Right ventricle myocardium inferior (tissue), 1 donor: Measurements from ENCODE around the gene CDC42BPA. TPM values are rescaled to one million over a fixed set of nuclear protein-coding genes. Genes with fewer than 3 reads are reported as not detected.
"Not testable (repeated sequence)": the region's sequence is repeated elsewhere in the genome, so short reads cannot be mapped to it uniquely, and the experiment has no call there.

Source experiments
- ATAC-seq: fragments of 200-7000 bp; cut with Tn5 transposase; one replicate; pipeline ENCODE4 v1.9.1; 2020; ENCODE audit warnings: mild to moderate bottlenecking, moderate library complexity
- DNase-seq: peaks from one replicate; pipeline ENCODE4 v3.0.0; 2021; ENCODE audit errors: missing footprints
- intact Hi-C: fragments of 100-400 bp; cut with DNase I; formaldehyde crosslinking; loops from one replicate; pipeline ENCODE4 v1.11.0; 2022
- total RNA-seq: library from RNA; stranded (reverse); fragmentation: NEBNext Ultra II Directional; extraction: Animal tissue kit (Norgen Biotek cat#: 25700); gene quantifications from one replicate; pipeline ENCODE4 v1.2.1, GENCODE V29; 2021
- donor health status: DM: no; HTN: yes; CAD: no; lungs with severe emphysema.

Gene CDC42BPA
- total RNA-seq, 1 donor from 2014 or later: 37.2 TPM

GRCh38 chr1:227066999-227067398, 251.3 kb downstream of the CDC42BPA start:
- ATAC-seq (no peak), DNase-seq (no peak)
- intact Hi-C loops: no loop called here

GRCh38 chr1:227065311-227065710, 253.0 kb downstream of the CDC42BPA start:
- intact Hi-C loops: no loop called here
- DNase-seq: no peak
- no peak for ATAC-seq

DNA sequence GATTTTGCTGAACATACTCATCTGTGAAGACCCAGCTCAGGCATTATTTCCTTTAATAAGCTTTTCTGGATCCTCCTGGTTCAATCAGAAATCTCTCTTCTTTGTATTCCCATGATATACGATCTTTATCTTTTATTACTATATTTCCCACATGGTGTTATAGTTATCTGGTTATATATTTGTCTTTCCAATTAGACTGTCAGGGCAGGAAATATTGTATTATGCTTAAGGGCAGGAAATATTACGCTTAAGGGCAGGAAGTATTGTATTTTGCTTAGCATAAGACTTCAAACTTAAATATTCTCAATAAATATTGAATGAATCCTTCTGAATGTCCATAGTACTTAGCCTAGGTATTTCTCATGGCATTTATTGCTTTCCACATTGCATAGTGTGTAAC, 256.0 kb downstream of the CDC42BPA start:
- ATAC-seq (no peak), DNase-seq (no peak)
- intact Hi-C loops: no loop called here

DNA sequence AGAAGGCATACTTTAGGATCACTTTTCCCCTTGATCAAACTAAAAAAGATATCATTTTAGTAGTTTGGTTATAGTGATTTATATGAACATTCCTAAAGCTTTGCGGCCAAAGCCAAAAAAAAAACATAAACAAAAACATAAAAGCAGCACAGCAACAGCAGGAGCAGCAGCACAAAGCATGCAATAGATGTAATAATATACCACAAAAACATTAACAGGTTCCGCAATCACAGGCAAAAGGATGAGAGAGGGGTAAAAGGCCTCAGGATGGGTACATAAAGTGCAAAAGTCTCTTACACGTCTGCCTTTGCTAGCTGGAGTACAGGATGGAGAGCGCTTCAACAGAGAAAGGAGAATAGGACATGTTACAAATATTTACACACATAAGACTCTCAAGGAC, 259.2 kb downstream of the CDC42BPA start:
- no peak for DNase-seq
- intact Hi-C loops: no loop called here
- no peak for ATAC-seq

DNA sequence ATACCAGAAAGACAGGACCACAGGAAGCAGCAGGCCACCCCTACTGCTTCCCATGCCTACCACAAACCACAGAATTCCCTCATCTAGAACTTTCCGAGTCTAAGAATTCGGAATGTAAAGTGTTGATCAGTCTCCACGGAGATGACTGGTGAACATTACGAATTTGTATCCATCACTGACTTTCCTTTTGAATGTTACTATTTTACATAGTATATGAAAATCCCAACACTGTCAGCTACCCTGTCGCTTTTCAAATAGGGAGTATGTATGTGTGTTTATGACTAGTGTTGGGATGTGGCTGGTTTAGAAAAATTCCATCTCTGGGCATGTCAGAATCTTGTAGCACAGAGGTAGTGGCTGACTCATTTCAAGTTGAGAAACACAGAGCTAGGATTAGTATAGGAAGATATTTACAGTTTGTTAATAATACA, 260.0 kb downstream of the CDC42BPA start:
- intact Hi-C loops: no loop called here
- DNase-seq: no peak
- ATAC-seq: no peak

DNA sequence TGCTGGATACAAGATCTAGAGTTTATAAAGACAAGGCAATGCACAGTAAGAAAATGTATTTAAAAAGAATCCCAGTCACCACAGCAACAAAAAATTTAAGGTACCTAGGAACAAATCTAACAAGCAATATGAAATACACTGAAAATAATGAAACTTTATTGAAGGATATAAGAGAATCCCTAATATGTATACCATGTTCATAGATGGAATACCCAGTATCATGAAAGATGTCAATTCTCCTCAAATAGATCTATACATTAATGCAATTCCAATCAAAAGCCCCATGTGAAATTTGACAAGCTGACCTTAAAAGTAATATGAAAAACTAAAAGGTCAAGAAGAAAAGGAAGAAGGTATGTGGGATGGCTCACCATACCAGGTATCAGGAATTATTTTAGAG, 269.0 kb downstream of the CDC42BPA start:
- intact Hi-C loops: no loop called here
- DNase-seq: no peak
- no peak for ATAC-seq

DNA sequence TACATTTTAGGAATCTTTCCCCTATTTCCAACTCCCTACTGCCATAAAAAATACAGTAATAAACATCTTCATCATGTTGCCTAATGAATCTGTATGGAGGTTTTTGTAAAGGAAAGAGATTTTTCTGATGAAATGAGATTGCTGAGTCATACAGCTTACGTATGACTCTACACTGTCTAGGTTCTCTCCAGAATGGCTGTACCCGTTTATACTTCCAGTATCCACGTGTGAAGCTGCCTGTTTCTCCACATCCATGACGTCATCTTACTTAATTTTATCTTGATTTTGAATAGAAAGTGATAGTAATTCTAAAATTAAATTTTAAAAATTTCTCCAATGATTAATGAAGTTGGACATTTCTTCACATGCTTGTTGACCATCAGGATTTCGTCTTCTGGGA, 274.5 kb downstream of the CDC42BPA start:
- intact Hi-C loops: no loop called here
- ATAC-seq (no peak), DNase-seq (no peak)

DNA sequence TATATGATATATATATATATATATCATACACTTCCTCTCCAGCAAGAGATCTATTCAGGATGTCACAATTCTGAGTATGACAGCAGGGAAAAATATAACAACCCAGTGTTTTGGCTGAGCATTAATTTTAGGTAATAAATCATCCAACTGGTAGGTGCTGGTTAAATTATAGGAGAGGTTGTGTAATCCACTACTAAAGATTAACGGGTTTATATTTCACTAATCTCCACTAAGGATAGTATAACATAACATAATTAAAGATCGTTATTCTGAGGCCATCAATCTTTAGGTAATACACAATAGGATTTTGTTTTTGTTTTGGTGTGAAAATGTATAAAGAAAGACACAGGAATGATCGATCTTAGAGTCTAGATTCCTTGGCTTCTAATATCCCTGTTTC, 276.0 kb downstream of the CDC42BPA start:
- no peak for DNase-seq
- intact Hi-C loops: no loop called here
- ATAC-seq: no peak

- ATAC-seq: no peak
- intact Hi-C loops: no loop called here
These were observed 279.9 kb downstream of the CDC42BPA start for GRCh38 chr1:227038401-227038800.

GRCh38 chr1:227037121-227037520, 281.2 kb downstream of the CDC42BPA start:
- ATAC-seq (no peak), DNase-seq (no peak)
- intact Hi-C loops: no loop called here

More at GRCh38 chr1:227038401-227038800, 279.9 kb downstream of the CDC42BPA start:
- DNase-seq: no peak

- intact Hi-C loops: no loop called here
- DNase-seq (no peak), ATAC-seq (no peak)
These were observed 283.0 kb downstream of the CDC42BPA start for GRCh38 chr1:227035316-227035715.

DNA sequence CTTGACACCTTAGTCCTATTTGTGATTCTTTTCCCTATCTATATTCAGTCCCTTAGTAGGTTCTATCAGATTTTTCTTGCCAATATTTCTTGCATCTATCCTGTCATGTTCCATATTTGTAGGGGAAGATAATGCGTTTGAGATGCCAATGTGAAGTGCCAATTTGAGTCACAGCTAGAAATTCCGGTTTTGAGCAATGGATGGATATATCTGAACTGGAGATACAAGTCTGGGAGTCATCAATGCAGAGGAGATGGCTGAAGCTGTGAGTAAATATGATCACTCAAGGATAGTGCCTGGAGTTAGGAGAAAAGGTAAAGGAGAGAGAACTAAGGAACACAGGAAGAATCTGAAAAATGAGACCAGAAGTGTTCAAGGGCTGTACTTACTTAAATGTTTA, 284.4 kb downstream of the CDC42BPA start:
- intact Hi-C loops: no loop called here
- DNase-seq: no peak
- no peak for ATAC-seq

DNA sequence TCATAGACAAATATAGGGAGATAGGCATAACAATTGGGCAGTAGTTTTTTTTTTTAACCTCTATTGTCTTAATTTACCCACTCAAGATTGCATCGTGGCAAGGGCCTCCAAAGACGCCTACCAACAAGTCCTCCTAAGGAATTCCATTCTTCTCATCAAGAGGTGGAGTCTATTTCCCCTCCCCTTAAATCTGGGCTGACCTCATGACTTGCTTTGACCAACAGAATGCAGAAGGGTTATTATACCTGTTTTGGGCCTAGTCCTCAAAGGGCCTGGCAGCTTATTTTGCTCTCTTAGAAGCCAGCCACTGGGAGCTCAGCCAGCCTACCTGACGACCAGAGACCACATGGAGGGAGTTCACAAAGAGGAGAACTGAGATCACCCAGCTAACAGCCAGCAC, 285.9 kb downstream of the CDC42BPA start:
- no peak for DNase-seq
- ATAC-seq: no peak
- intact Hi-C loops: no loop called here

DNA sequence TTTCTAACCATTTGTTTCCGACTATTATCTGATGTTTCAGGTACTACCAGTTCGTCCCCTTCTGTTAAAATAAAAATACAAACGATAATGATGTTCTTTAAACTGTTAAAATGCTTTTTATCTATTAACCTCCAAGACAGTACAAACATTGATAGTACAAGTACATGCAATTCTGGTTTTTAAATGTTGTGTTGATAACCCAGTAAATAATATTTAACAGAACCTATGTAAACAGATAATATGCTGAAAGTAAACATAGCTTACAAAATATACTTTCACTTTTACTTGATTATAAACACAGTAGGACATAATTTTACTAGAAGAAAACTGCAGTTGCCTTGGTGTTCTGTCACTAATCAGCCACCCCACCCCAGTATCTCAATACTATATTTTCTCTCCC, 301.3 kb downstream of the CDC42BPA start:
- intact Hi-C loops: no loop called here
- no peak for DNase-seq
- no peak for ATAC-seq

DNA sequence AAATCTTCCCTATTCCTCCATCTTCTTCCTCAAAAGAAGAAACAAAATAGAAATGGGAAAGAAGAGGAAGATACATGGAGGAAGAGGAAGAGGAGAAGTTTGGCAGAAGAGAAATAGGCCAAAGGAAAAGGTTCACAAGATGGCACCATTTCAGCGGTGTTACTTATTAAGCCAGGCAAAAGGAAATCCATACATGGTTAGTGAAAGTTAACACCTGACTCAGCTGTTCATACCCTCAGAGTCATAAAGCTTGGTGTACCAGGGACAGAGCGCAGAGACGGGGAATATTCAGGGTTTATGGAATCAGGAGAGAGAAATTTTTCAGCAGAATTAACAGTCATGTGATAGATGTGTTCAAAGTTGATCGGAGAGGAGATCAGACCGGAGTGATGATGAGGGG, 307.6 kb downstream of the CDC42BPA start:
- intact Hi-C loops: no loop called here
- DNase-seq (no peak), ATAC-seq (no peak)

DNA sequence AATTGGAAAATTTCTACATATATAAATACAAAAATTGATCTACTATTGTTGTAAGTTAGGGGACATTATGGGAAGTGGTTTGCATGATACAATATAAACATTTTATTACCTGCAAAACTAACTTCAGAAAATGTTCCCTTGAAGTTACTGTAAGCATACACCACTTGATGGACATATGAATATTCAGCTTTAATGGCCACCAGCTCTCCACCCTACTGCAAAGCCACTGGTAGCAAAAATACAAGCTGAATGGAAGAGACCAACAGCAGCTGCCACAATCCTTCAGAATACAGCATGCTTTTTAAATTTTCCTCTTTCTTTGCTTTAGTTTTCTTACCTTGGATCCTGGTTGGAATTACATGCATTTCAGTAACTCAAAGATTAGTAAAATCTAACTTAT, 308.4 kb downstream of the CDC42BPA start:
- ATAC-seq: no peak
- DNase-seq: no peak
- intact Hi-C loops: no loop called here

DNA sequence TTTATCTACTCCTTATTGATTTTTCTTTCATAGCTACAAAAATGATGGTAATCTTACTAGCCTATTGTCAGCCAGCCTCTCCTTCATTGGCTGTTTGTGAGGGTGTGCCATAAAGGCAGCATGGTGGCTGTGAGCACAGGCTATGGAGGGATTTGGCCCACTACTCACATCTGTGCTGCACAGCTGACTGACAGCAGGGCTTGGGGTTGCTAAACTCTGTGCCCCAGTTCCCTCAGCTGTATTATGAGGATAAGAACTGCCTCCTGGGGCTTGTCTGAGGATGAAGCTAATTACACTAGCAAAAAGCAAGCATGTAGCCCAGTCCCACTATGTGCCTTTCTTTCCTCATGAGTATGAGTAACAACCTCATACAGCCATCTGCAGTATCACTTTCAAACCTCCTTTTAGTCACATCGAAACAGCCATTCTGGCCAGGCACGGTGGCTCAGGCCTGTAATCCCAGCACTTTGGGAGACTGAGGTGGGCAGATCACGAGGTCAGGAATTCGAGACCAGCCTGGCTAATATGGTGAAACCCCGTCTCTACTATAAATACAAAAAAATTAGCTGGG, 312.0 kb downstream of the CDC42BPA start:
- intact Hi-C loops: no loop called here
- ATAC-seq: no peak

DNA sequence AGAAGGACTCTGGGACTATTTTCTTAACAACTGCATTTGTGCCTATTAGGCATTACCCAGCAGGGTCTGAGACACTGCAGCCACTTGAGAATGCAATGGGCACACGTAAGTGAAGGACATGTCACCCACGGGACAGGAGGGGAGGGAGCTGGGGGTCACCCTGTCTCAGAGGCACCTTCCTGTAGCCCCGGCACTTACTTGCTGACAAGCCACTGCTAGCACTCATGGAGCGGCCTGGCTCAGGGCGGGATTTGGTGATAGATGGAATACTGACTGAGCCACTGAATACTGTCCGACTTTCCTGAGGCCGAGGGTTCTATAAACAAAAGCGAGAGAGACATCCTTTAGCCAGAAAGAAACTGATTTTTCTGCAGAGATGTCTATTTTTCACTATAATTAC, 313.5 kb downstream of the CDC42BPA start:
- ATAC-seq (no peak), DNase-seq (no peak)
- intact Hi-C loops: no loop called here

More for the DNA sequence above, 312.0 kb downstream of the CDC42BPA start:
- DNase-seq: no peak

- intact Hi-C loops: no loop called here
- no peak for DNase-seq
- ATAC-seq: no peak
These were observed 315.1 kb downstream of the CDC42BPA start for GRCh38 chr1:227003165-227003564.

DNA sequence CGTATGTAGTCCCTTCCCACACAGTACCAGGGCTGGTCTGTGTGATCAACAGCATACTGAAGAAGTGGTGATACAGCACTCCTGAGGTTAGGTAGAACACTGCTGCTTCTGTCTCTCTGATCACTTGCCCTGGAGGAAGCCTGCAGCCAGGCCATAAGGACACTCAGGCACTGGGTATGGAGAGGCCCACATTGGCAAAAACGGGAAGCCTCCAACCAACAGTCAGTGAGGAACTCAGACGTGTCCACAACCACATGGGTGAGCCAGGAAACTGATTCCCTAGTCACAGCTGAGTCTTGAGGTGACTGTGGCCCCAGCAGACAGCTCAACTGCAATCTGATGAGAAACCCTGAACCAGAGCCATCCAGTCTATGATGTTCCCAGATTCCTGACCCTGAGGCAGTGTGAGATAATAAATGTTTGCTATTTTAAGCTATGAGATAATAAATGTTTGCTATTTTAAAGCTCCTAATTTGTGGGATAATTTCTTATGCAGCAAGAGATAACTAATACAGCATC, 315.7 kb downstream of the CDC42BPA start:
- peak; percentile 39 for ATAC-seq
- no peak for DNase-seq
- intact Hi-C loops: no loop called here

DNA sequence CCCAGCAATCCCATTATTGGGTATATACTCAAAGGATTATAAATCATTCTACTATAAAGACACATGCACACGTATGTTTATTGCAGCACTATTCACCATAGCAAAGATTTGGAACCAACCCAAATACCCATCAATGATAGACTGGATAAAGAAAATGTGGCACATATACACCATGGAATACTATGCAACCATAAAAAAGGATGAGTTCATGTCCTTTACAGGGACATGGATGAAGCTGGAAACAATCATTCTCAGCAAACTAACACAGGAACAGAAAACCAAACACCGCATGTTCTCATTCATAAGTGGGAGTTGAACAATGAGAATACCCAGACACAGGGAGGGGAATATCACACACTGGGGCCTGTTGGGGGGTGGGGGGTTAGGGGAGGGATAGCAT, 318.7 kb downstream of the CDC42BPA start:
- ATAC-seq, DNase-seq, intact Hi-C loops: not testable (repeated sequence)
